DLD1 (cell line): ENCODE data around the gene CYP2C18.
"Not testable (repeated sequence)": the region's sequence is repeated elsewhere in the genome, so short reads cannot be mapped to it uniquely, and the experiment has no call there.

ENCODE experiments used
- in situ Hi-C: cut with HindIII; loops from 2 replicates; pipeline ENCODE4 v1.10.0; 2017; ENCODE audit warnings: low sequenced_read_pairs

The CYP2C18 gene

GRCh38 chr10:94683214-94684054, at the start of gene CYP2C18:
TSS of gene CYP2C18 (plus strand) at chr10:94683729. CDS start at chr10:94683820, 91 bp downstream.
- in situ Hi-C loops = no loop called here

GRCh38 chr10:94638097-94638496, 45.4 kb upstream of the CYP2C18 start:
- in situ Hi-C loops = not testable (repeated sequence)

- in situ Hi-C loops = no loop called here
These were observed 43.6 kb upstream of the CYP2C18 start for GRCh38 chr10:94639902-94640301.

GRCh38 chr10:94640562-94640961, 43.0 kb upstream of the CYP2C18 start:
- in situ Hi-C loops = no loop called here

GRCh38 chr10:94641480-94641879, 42.0 kb upstream of the CYP2C18 start:
- in situ Hi-C loops = no loop called here

GRCh38 chr10:94644352-94644751, 39.2 kb upstream of the CYP2C18 start:
- in situ Hi-C loops = no loop called here

- in situ Hi-C loops = no loop called here
These were observed 38.2 kb upstream of the CYP2C18 start for GRCh38 chr10:94645285-94645684.

GRCh38 chr10:94655201-94655600, 28.3 kb upstream of the CYP2C18 start:
- in situ Hi-C loops = not testable (repeated sequence)

- in situ Hi-C loops = not testable (repeated sequence)
These were observed 20.5 kb upstream of the CYP2C18 start for GRCh38 chr10:94663061-94663460.

- in situ Hi-C loops = no loop called here
These were observed 17.0 kb upstream of the CYP2C18 start for GRCh38 chr10:94666391-94667102.

GRCh38 chr10:94673614-94674321, 9.8 kb upstream of the CYP2C18 start:
- in situ Hi-C loops = no loop called here

- in situ Hi-C loops = no loop called here
These were observed 7.0 kb upstream of the CYP2C18 start for GRCh38 chr10:94676496-94676895.

- in situ Hi-C loops = no loop called here
These were observed 5.8 kb upstream of the CYP2C18 start for GRCh38 chr10:94677691-94678090.

GRCh38 chr10:94678475-94678874, 5.1 kb upstream of the CYP2C18 start:
- in situ Hi-C loops = no loop called here

- in situ Hi-C loops = no loop called here
These were observed 3.0 kb upstream of the CYP2C18 start for GRCh38 chr10:94680544-94680943.

GRCh38 chr10:94682636-94683035, 893 bp upstream of the CYP2C18 start:
- in situ Hi-C loops = not testable (repeated sequence)

- in situ Hi-C loops = no loop called here
These were observed 4.2 kb downstream of the CYP2C18 start for GRCh38 chr10:94687625-94688248.

GRCh38 chr10:94706089-94706488, 22.6 kb downstream of the CYP2C18 start:
- in situ Hi-C loops = no loop called here

- in situ Hi-C loops = no loop called here
These were observed 27.0 kb downstream of the CYP2C18 start for GRCh38 chr10:94710578-94710977.

GRCh38 chr10:94725871-94726270, 42.3 kb downstream of the CYP2C18 start:
- in situ Hi-C loops = no loop called here

GRCh38 chr10:94735197-94735596, 51.7 kb downstream of the CYP2C18 start:
- in situ Hi-C loops = no loop called here
